Fibroblast of villous mesenchyme (primary cell): ENCODE results near the gene CPVL. TPM values are rescaled to one million over a fixed set of nuclear protein-coding genes. Genes with fewer than 3 reads are reported as not detected.

Source experiments
- DNase-seq: peaks from one replicate; pipeline ENCODE4 v3.0.0-alpha.2; 2010; ENCODE audit warnings: low read depth
- H3K4me3 ChIP-seq: 2 replicates; pipeline ENCODE4 v1.5.1; 2011; ENCODE audit warnings: low read depth, mild to moderate bottlenecking, low read length
- CTCF ChIP-seq: IDR thresholded peaks from 2 replicates; pipeline ENCODE4 v1.5.1; 2012; ENCODE audit warnings: low read depth, mild to moderate bottlenecking, low read length; ENCODE audit not compliant: insufficient read depth
- total RNA-seq: library from RNA; depleted of rRNA; stranded (reverse); fragments of >200 nt; gene quantifications from 2 replicates; pipeline ENCODE4 v1.2.3, GENCODE V29; 2012

CPVL gene
- total RNA-seq, 1 donor: not detected

GRCh38 chr7:29063872-29064271 lies 82.5 kb downstream of the CPVL start:
- H3K4me3 ChIP-seq: no peak overlapping the region

GRCh38 chr7:29063236-29063635 lies 83.1 kb downstream of the CPVL start:
- no peak overlapping the region for H3K4me3 ChIP-seq
- TF ChIP-seq CTCF: no peak

More at GRCh38 chr7:29063872-29064271, 82.5 kb downstream of the CPVL start:
- no peak for TF ChIP-seq CTCF
- DNase-seq: no peak

GRCh38 chr7:29053105-29053872 lies 93.0 kb downstream of the CPVL start:
- DNase-seq: no peak
- no peak overlapping the region for H3K4me3 ChIP-seq
- TF ChIP-seq CTCF: no peak

More at GRCh38 chr7:29063236-29063635, 83.1 kb downstream of the CPVL start:
- no peak for DNase-seq

- TF ChIP-seq CTCF: no peak
- no peak for DNase-seq
- H3K4me3 ChIP-seq: no peak overlapping the region
Observed at GRCh38 chr7:29046978-29047377, 99.4 kb downstream of the CPVL start.

- no peak for TF ChIP-seq CTCF
Observed at GRCh38 chr7:29045258-29046086, 100.9 kb downstream of the CPVL start.

GRCh38 chr7:29044554-29044953 lies 101.8 kb downstream of the CPVL start:
- no peak overlapping the region for H3K4me3 ChIP-seq
- no peak for DNase-seq
- TF ChIP-seq CTCF: no peak

More at GRCh38 chr7:29045258-29046086, 100.9 kb downstream of the CPVL start:
- no peak for DNase-seq
- no peak overlapping the region for H3K4me3 ChIP-seq
